ENCODE measurements around the gene RXFP1. TPM values are rescaled to one million over a fixed set of nuclear protein-coding genes. Genes with fewer than 3 reads are reported as not detected.

RXFP1 gene
- total RNA-seq, 6 donors from 2014 or later = 3.0 to 7.3 (median 4.7) TPM

GRCh38 chr4:158496030-158496741 lies 25.5 kb upstream of the RXFP1 start:
- no peaks in the 10 kb centered on the region for H3K36me3 ChIP-seq
- ATAC-seq (ENCODE audit: low FRiP score in 2 of 2) = no peak
- no peak for TF ChIP-seq POLR2AphosphoS5 (IDR thresholded peaks at IDR 0.05)
- TF ChIP-seq CTCF (IDR thresholded peaks at IDR 0.05) = peak in 5 of 6 experiments; percentile 19 to 49 (median 35)
- H3K4me1 ChIP-seq = no peaks in the 10 kb centered on the region
- H3K9me3 ChIP-seq = no peaks in the 10 kb centered on the region
- no peak overlapping the region for H3K4me3 ChIP-seq
- peak in 1 of 2 donors; percentile 46 for DNase-seq
- no peaks in the 10 kb centered on the region for H3K27me3 ChIP-seq
- WGBS, 2 donors = 48 to 49% methylated on average over 5 of the region's 5 CpGs
- H3K27ac ChIP-seq = no peak overlapping the region

GRCh38 chr4:158500054-158500453 lies 21.6 kb upstream of the RXFP1 start:
- no peaks in the 10 kb centered on the region for H3K27me3 ChIP-seq
- no peaks in the 10 kb centered on the region for H3K36me3 ChIP-seq
- no peak for ATAC-seq (ENCODE audit: low FRiP score in 2 of 2)
- no peak for DNase-seq
- no peak for TF ChIP-seq POLR2AphosphoS5 (IDR thresholded peaks at IDR 0.05)
- H3K4me3 ChIP-seq = no peak overlapping the region
- H3K27ac ChIP-seq = no peak overlapping the region
- H3K9me3 ChIP-seq = no peaks in the 10 kb centered on the region
- WGBS, 2 donors = 60 to 68% methylated on average over 4 of the region's 4 CpGs
- H3K4me1 ChIP-seq = no peaks in the 10 kb centered on the region

- no peak for ATAC-seq (ENCODE audit: low FRiP score in 2 of 2)
- Histone ChIP-seq H3K9me3 (no peaks in the 10 kb centered on the region), H3K27me3 (no peaks in the 10 kb centered on the region), H3K4me3 (no peak overlapping the region), H3K36me3 (no peaks in the 10 kb centered on the region), H3K27ac (no peak overlapping the region), H3K4me1 (no peaks in the 10 kb centered on the region)
- TF ChIP-seq POLR2AphosphoS5 (IDR thresholded peaks at IDR 0.05) = no peak
- TF ChIP-seq EP300 (IDR thresholded peaks at IDR 0.05) = no peak
- TF ChIP-seq POLR2A (IDR thresholded peaks at IDR 0.05) = no peak
- TF ChIP-seq CTCF (IDR thresholded peaks at IDR 0.05) = no peak
- WGBS, 2 donors = 37 to 57% methylated on average over 2 of the region's 2 CpGs
- DNase-seq = no peak
These were observed 8.4 kb upstream of the RXFP1 start for GRCh38 chr4:158513256-158513655.

- Histone ChIP-seq H3K4me3 (no peak overlapping the region), H3K36me3 (no peaks in the 10 kb centered on the region), H3K9me3 (no peaks in the 10 kb centered on the region), H3K27me3 (no peaks in the 10 kb centered on the region), H3K4me1 (no peaks in the 10 kb centered on the region), H3K27ac (no peak overlapping the region)
- ATAC-seq (ENCODE audit: low FRiP score in 2 of 2) (no peak), DNase-seq (no peak)
- 54 to 56% methylated on average over 7 of the region's 7 CpGs for WGBS, 2 donors
- TF ChIP-seq EP300 (IDR thresholded peaks at IDR 0.05) (no peak), POLR2AphosphoS5 (IDR thresholded peaks at IDR 0.05) (no peak), POLR2A (IDR thresholded peaks at IDR 0.05) (no peak), CTCF (IDR thresholded peaks at IDR 0.05) (no peak)
These were observed 2.5 kb upstream of the RXFP1 start for GRCh38 chr4:158519226-158519625.

- ATAC-seq (ENCODE audit: low FRiP score in 2 of 2) = no peak
- H3K4me3 ChIP-seq = peak overlapping the region in 2 of 4 donors; percentile 16 to 37
- WGBS, 2 donors = 63 to 66% methylated on average over 7 of the region's 7 CpGs
- no peak for DNase-seq
- no peaks in the 10 kb centered on the region for H3K27me3 ChIP-seq
- no peaks in the 10 kb centered on the region for H3K36me3 ChIP-seq
- H3K4me1 ChIP-seq = no peaks in the 10 kb centered on the region
- TF ChIP-seq POLR2AphosphoS5 (IDR thresholded peaks at IDR 0.05) (no peak), POLR2A (IDR thresholded peaks at IDR 0.05) (no peak), EP300 (IDR thresholded peaks at IDR 0.05) (no peak), CTCF (IDR thresholded peaks at IDR 0.05) (no peak)
- H3K9me3 ChIP-seq = no peaks in the 10 kb centered on the region
- peak overlapping the region; percentile 18 to 77 (median 56) for H3K27ac ChIP-seq
These were observed 2.4 kb downstream of the RXFP1 start for GRCh38 chr4:158523990-158524535.
